Measurements from ENCODE around the gene DGUOK.

DNA sequence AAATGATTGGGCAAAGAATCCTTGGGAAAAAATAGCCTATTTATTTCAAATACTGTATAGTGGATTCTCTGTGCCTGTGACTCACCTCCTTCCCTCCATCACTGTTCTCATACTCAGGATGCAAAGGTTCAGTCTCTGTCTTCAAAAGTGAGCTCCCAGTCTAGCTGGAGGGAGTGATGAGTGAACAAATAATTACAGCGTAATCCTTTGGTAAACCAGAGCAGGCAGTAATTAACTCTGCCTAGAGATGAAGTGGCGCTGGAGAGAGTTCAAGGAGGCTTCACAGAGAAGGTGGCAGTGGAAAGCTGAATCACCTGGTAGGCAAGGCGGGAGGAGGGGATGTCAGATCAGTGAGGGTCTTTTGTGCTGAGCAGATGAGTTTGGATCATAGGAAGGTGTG, 6.5 kb downstream of the DGUOK start:
- TF ChIP-seq, protein P1, sequence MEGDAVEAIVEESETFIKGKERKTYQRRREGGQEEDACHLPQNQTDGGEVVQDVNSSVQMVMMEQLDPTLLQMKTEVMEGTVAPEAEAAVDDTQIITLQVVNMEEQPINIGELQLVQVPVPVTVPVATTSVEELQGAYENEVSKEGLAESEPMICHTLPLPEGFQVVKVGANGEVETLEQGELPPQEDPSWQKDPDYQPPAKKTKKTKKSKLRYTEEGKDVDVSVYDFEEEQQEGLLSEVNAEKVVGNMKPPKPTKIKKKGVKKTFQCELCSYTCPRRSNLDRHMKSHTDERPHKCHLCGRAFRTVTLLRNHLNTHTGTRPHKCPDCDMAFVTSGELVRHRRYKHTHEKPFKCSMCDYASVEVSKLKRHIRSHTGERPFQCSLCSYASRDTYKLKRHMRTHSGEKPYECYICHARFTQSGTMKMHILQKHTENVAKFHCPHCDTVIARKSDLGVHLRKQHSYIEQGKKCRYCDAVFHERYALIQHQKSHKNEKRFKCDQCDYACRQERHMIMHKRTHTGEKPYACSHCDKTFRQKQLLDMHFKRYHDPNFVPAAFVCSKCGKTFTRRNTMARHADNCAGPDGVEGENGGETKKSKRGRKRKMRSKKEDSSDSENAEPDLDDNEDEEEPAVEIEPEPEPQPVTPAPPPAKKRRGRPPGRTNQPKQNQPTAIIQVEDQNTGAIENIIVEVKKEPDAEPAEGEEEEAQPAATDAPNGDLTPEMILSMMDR (IDR thresholded peaks at IDR 0.05; ENCODE audit: low read depth, low read length, missing input control): no peak
- TF ChIP-seq, protein P2, sequence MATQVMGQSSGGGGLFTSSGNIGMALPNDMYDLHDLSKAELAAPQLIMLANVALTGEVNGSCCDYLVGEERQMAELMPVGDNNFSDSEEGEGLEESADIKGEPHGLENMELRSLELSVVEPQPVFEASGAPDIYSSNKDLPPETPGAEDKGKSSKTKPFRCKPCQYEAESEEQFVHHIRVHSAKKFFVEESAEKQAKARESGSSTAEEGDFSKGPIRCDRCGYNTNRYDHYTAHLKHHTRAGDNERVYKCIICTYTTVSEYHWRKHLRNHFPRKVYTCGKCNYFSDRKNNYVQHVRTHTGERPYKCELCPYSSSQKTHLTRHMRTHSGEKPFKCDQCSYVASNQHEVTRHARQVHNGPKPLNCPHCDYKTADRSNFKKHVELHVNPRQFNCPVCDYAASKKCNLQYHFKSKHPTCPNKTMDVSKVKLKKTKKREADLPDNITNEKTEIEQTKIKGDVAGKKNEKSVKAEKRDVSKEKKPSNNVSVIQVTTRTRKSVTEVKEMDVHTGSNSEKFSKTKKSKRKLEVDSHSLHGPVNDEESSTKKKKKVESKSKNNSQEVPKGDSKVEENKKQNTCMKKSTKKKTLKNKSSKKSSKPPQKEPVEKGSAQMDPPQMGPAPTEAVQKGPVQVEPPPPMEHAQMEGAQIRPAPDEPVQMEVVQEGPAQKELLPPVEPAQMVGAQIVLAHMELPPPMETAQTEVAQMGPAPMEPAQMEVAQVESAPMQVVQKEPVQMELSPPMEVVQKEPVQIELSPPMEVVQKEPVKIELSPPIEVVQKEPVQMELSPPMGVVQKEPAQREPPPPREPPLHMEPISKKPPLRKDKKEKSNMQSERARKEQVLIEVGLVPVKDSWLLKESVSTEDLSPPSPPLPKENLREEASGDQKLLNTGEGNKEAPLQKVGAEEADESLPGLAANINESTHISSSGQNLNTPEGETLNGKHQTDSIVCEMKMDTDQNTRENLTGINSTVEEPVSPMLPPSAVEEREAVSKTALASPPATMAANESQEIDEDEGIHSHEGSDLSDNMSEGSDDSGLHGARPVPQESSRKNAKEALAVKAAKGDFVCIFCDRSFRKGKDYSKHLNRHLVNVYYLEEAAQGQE (IDR thresholded peaks at IDR 0.05): no peak
- no peak for TF ChIP-seq TAF1 (conservative IDR thresholded peaks at IDR 0.05)
- TF ChIP-seq FOXA1 (IDR thresholded peaks at IDR 0.05): no peak
- no peak for TF ChIP-seq SP1 (IDR thresholded peaks at IDR 0.05)
- TF ChIP-seq, protein P3, sequence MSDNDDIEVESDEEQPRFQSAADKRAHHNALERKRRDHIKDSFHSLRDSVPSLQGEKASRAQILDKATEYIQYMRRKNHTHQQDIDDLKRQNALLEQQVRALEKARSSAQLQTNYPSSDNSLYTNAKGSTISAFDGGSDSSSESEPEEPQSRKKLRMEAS (IDR thresholded peaks at IDR 0.05): no peak
- no peak for TF ChIP-seq JUND (IDR thresholded peaks at IDR 0.05)
- TF ChIP-seq HNF4G (IDR thresholded peaks at IDR 0.05): no peak

All from liver (tissue), 3 donors.